MCF 10A (cell line): ENCODE results near the gene ZMYND8. TPM values are rescaled to one million over a fixed set of nuclear protein-coding genes. Genes with fewer than 3 reads are reported as not detected.

Experiments
- BruUV-seq: library from RNA; stranded (reverse); fragments of 400-500 nt; replicated peaks from 2 replicates; lab custom pipeline; 2021; lab: Mats Ljungman, UMichigan
- CTCF ChIA-PET: fragments of 300-600 bp; sonication (Branson Sonifier 250); formaldehyde crosslinking; extraction: SDS; loops from one replicate; lab custom pipeline; 2021; ENCODE audit warnings: antibody characterized with exemption, inconsistent platforms; lab: Yijun Ruan, JAX
- POLR2A ChIA-PET: fragments of 300-600, 350-650 bp; sonication (Branson Sonifier 250); formaldehyde crosslinking; extraction: SDS; loops from one replicate; lab custom pipeline; 2020; ENCODE audit warnings: antibody characterized with exemption, inconsistent platforms; lab: Yijun Ruan, JAX
- DNase-seq: peaks from one replicate; pipeline ENCODE4 v3.0.0-alpha.2; 2018; ENCODE audit not compliant: unreplicated experiment
- H3K27ac Mint-ChIP-seq: one replicate; pipeline ENCODE4 v1.8.0; 2022; ENCODE audit warnings: mild to moderate bottlenecking, low read depth, mixed read lengths; ENCODE audit not compliant: unreplicated experiment
- H3K27me3 Mint-ChIP-seq: one replicate; pipeline ENCODE4 v1.8.0; 2022; ENCODE audit warnings: mixed read lengths; ENCODE audit not compliant: insufficient read depth, unreplicated experiment
- H3K36me3 Mint-ChIP-seq: one replicate; pipeline ENCODE4 v1.8.0; 2022; ENCODE audit warnings: mild to moderate bottlenecking, moderate library complexity, mixed read lengths; ENCODE audit not compliant: insufficient read depth, unreplicated experiment
- H3K4me1 Mint-ChIP-seq: one replicate; pipeline ENCODE4 v1.8.0; 2022; ENCODE audit warnings: mixed read lengths; ENCODE audit not compliant: insufficient read depth, unreplicated experiment
- H3K4me3 Mint-ChIP-seq: one replicate; pipeline ENCODE4 v1.8.0; 2022; ENCODE audit warnings: mild to moderate bottlenecking, moderate library complexity, mixed read lengths; ENCODE audit not compliant: unreplicated experiment
- H3K9me3 Mint-ChIP-seq: one replicate; pipeline ENCODE4 v1.8.0; 2022; ENCODE audit warnings: mixed read lengths; ENCODE audit not compliant: unreplicated experiment
- CTCF ChIP-seq: fragments of 200-600 bp; IDR thresholded peaks from one replicate; pipeline ENCODE4 v1.8.0; 2022; ENCODE audit warnings: antibody characterized with exemption, mild to moderate bottlenecking; ENCODE audit not compliant: unreplicated experiment
- intact Hi-C: fragments of 100-400 bp; cut with micrococcal nuclease; formaldehyde crosslinking; loops from 2 replicates; pipeline ENCODE4 v1.14.1; 2022
- total RNA-seq: library from RNA; stranded (reverse); gene quantifications from 2 replicates; pipeline ENCODE4 v1.2.3, GENCODE V29; 2022

The ZMYND8 gene
- total RNA-seq, 1 experiment from 2014 or later: 127 TPM

GRCh38 chr20:47355489-47356219, 845 bp downstream of the ZMYND8 start:
- peak; percentile 18 for DNase-seq
- Mint-ChIP-seq H3K4me3 (no peak overlapping the region), H3K9me3 (no peaks in the 10 kb centered on the region), H3K27ac (no peak overlapping the region), H3K4me1 (peaks cover 62% of the 10 kb centered on the region), H3K27me3 (no peaks in the 10 kb centered on the region), H3K36me3 (peaks cover 6% of the 10 kb centered on the region)
- CTCF ChIA-PET: interaction anchor here (0.5 to 6.3 kb wide), 11 partner anchors 21 to 294 kb away, joined by 3 to 50 read pairs (median 4); no protein-coding TSS in a partner anchor
- intact Hi-C loops: loop anchor here (1.0 kb wide), 3 partner anchors 21 to 81 kb away; no protein-coding TSS in a partner anchor
- BruUV-seq: no TSS peak
- POLR2A ChIA-PET: interaction anchor here (0.6 to 19.8 kb wide), 16 partner anchors 7 to 1922 kb away, joined by 3 to 1977 read pairs (median 14); partner anchors contain the start of genes NCOA3 and ZNFX1
- TF ChIP-seq CTCF: no peak

GRCh38 chr20:47354714-47355488, 1.6 kb downstream of the ZMYND8 start:
- H3K27me3 Mint-ChIP-seq: no peaks in the 10 kb centered on the region
- no peaks in the 10 kb centered on the region for H3K9me3 Mint-ChIP-seq
- ChIA-PET POLR2A (interaction anchor here (0.7 to 19.8 kb wide), 15 partner anchors 6 to 676 kb away, joined by 3 to 1977 read pairs (median 18); partner anchors contain the start of gene NCOA3), CTCF (interaction anchor here (0.6 to 6.3 kb wide), 13 partner anchors 9 to 165 kb away, joined by 3 to 50 read pairs (median 4); no protein-coding TSS in a partner anchor)
- BruUV-seq: TSS peak; percentile 14
- peaks cover 6% of the 10 kb centered on the region for H3K36me3 Mint-ChIP-seq
- H3K4me3 Mint-ChIP-seq: no peak overlapping the region
- no peak for TF ChIP-seq CTCF
- no peak overlapping the region for H3K27ac Mint-ChIP-seq
- intact Hi-C loops: loop anchor here (1.0 kb wide), 1 partner anchor 38 kb away; no protein-coding TSS in a partner anchor
- H3K4me1 Mint-ChIP-seq: peaks cover 54% of the 10 kb centered on the region
- DNase-seq: peak; percentile 36

GRCh38 chr20:47354464-47354713, 2.1 kb downstream of the ZMYND8 start:
- DNase-seq: no peak
- no TSS peak for BruUV-seq
- POLR2A ChIA-PET: interaction anchor here (0.7 to 19.8 kb wide), 12 partner anchors 9 to 676 kb away, joined by 3 to 1977 read pairs (median 12); partner anchors contain the start of gene NCOA3
- Mint-ChIP-seq H3K27me3 (no peaks in the 10 kb centered on the region), H3K4me1 (peaks cover 52% of the 10 kb centered on the region), H3K9me3 (no peaks in the 10 kb centered on the region), H3K36me3 (peaks cover 6% of the 10 kb centered on the region), H3K27ac (no peak overlapping the region), H3K4me3 (no peak overlapping the region)
- intact Hi-C loops: no loop called here
- CTCF ChIA-PET: interaction anchor here (0.6 to 5.7 kb wide), 10 partner anchors 8 to 165 kb away, joined by 3 to 37 read pairs (median 4); no protein-coding TSS in a partner anchor
- TF ChIP-seq CTCF: no peak
